Measurements from ENCODE around the gene C3orf20. TPM values are rescaled to one million over a fixed set of nuclear protein-coding genes. Genes with fewer than 3 reads are reported as not detected.
"Not testable (repeated sequence)": the region's sequence is repeated elsewhere in the genome, so short reads cannot be mapped to it uniquely, and the experiment has no call there.

C3orf20 gene
- total RNA-seq, 1 experiment from 2014 or later, result not detected

DNA sequence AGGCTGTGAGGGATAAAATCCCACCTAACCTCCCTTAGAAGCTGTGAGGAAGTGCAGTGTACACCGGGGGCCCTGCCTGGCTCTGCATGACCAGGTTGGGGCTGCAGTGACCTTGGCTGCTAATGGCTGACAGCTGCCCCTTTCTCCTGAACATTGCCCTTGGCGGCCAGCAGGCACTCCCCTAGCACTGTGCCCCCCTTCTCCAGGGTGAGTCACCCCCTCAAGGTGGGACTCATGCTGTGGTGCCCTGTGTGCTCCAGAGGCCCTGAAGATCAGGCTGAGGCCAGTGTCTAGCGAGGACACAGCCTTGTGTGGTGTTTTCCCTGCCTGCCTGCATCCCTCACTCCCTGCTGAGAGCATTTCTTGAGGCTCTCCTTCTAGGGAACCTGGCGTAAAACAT is 122.8 kb downstream of the C3orf20 start:
- DNase-seq (ENCODE audit: low read depth), result no peak

GRCh38 chr3:14798231-14798630 is 123.3 kb downstream of the C3orf20 start:
- DNase-seq (ENCODE audit: low read depth), result no peak

GRCh38 chr3:14799146-14799545 is 124.2 kb downstream of the C3orf20 start:
- DNase-seq (ENCODE audit: low read depth), result no peak

GRCh38 chr3:14801031-14801430 is 126.1 kb downstream of the C3orf20 start:
- DNase-seq (ENCODE audit: low read depth), result no peak

- DNase-seq (ENCODE audit: low read depth), result no peak
Measured at GRCh38 chr3:14801668-14802380, 126.9 kb downstream of the C3orf20 start.

GRCh38 chr3:14802381-14802731 is 127.4 kb downstream of the C3orf20 start:
- no peak for DNase-seq (ENCODE audit: low read depth)

DNA sequence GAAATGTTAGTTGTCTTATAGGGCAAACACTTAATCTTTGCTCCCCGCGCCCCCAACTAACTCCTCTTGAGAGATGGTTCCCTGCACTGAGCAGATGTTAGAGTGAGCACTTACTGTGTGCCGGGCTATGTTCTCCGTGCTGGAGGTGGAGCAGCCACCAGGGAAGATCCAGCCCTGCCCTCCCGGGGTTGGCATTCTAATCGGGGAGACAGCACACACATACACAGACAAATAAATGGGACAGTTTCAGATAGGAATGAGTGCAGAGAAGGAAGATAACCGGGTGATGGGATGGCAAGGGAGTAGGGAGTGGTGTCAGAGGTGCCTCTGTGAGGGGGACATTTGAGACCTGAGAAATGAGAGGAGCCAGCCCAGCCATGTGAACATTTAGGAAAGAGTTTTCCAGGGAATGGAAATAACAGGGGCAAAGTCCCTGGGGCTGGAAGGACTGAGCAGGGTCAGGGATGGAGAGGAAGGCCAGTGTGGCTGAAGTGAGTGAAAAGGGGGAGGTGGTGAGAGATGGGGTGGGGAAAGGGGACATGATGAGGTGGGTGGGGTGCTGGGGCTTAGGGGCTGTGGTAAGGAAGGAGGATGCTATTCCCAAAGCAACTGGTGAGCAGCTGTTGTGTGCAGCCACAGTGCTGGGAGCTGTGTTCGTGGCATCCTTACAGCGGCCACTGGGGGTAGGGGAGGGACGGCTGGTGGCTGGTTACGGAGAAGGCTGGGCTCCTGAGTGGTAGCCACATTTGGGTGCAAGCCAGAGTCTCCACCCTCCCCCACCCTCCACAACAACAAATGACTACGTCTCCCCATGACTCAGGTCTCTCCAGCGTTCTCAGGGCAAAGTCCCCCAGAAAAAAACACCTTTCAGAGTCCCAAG is 128.4 kb downstream of the C3orf20 start:
- peak; percentile 85 for DNase-seq (ENCODE audit: low read depth)

- no peak for DNase-seq (ENCODE audit: low read depth)
Measured at GRCh38 chr3:14803981-14804834, 129.3 kb downstream of the C3orf20 start.

DNA sequence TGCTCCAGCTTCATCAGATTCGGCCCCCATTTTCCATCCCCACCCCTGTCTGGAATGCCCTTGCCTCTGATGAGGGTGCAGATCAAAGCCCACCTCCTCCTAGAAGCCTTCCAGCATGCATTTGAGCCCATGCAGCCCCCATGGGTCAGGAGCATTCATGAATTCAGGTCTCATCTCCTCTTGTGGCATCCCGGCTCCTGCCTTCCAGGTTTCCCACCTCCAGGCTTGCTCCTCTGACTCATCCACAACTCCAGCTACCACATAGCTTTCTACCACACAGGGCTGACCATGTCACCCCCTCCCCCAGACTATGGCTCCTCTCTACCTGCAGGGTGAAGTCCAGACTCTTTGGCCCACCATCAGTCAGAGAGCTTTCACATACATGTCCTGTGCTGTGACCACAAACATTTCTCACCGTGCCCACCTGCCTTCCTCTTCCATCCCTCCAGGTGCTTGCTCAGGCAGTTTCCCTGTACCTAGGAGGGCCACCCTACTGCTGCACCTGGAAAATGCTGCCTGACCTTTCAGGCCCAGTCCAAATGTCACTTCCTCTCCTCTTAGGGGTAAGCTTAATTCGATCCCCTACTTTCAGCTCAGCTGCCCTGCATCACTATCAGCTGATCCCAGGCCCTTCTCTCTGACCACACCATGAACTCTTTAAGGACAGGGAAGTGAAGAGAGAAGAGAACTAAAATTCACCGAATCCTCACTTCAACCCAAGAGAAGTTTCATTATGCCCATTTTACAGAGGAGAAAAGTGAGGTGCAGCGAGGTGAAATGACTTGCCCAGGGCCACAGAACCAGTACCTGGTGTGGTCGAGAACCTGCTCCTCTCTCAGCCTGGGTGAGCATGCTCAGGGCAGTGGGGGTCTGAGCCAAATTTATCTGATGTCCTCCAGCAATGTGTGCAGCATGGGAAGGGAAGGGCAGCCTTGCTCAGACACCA is 130.2 kb downstream of the C3orf20 start:
- DNase-seq (ENCODE audit: low read depth), result peak; percentile 59

- no peak for DNase-seq (ENCODE audit: low read depth)
Measured at GRCh38 chr3:14805961-14806537, 131.1 kb downstream of the C3orf20 start.

- peak; percentile 83 for DNase-seq (ENCODE audit: low read depth)
Measured at GRCh38 chr3:14806641-14807263, 131.8 kb downstream of the C3orf20 start.

DNA sequence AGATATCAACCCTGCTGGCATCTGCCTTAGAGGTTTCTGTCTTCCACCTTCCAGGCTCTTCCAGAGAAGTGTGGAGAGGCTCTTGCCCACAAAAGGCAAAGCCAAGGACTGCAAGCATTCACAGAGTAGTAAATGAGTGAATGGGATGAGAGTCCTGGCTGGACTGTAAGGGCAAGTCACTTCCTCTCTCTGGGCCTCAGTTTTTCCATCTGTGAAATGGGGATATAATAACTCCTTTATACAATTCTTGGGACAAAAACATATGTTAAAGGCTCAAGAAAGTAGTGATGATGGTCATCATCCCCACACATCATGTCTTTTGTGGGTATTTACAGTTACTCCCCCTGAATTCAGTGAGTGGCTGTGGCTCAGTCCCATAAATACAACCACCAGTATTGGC is 133.1 kb downstream of the C3orf20 start:
- no peak for DNase-seq (ENCODE audit: low read depth)

GRCh38 chr3:14808502-14809266 is 133.7 kb downstream of the C3orf20 start:
- no peak for DNase-seq (ENCODE audit: low read depth)

DNA sequence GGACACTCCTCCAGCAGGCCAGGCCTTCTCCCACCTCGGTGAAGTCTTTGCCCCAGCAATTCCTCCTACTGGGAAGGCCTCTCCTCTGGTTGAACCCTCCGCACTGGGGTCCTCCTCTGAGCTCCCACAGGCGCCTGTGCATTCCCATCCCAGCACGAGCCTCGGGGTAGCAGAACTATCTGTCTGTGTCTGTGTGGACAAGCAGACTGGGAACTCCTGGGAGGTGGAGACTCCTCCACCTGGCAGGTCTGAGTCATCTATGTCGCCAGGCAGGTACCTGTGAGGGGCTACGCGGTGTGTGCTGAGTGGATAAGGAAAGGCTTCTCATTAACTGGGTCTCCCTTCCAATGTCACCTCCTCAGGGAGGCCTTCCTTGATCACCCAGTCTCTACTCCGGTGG is 134.7 kb downstream of the C3orf20 start:
- DNase-seq (ENCODE audit: low read depth), result not testable (repeated sequence)

DNA sequence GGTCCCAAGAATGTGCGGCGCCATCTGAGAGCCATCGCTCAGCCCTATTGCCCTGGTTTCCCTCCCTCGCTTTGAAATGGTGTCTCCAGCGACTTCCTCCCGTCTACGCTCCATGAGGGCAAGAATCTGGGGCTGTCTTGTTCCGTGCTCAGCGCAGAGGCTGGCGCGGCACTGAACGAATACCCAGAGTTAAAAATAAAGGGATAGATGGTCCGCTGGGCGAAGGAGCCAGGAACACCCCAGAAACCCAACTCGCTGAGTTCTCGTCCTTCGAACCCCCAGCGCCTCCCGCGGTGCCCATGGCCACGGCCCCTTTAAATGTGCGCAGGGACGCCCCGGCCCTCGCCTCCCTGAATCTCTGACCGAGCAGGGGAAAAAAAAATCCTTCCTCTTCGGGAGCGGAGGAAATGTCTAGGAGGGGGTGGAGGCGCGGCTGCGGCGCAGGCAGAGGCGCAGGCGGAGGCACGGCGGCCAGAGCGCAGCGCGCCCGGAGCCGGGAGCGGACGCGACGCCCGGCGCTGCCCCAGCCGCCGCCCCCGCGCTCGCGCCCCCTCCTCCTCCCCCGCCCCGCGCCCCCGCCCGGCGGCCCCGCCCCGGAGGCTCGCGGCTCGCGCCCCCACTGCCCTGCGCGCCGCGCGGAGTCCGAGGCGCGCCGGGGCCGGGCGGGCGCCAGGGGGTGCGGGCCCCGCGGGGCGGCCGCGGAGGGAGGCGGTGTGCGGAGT is 135.3 kb downstream of the C3orf20 start:
- DNase-seq (ENCODE audit: low read depth), result peak; percentile 58

DNA sequence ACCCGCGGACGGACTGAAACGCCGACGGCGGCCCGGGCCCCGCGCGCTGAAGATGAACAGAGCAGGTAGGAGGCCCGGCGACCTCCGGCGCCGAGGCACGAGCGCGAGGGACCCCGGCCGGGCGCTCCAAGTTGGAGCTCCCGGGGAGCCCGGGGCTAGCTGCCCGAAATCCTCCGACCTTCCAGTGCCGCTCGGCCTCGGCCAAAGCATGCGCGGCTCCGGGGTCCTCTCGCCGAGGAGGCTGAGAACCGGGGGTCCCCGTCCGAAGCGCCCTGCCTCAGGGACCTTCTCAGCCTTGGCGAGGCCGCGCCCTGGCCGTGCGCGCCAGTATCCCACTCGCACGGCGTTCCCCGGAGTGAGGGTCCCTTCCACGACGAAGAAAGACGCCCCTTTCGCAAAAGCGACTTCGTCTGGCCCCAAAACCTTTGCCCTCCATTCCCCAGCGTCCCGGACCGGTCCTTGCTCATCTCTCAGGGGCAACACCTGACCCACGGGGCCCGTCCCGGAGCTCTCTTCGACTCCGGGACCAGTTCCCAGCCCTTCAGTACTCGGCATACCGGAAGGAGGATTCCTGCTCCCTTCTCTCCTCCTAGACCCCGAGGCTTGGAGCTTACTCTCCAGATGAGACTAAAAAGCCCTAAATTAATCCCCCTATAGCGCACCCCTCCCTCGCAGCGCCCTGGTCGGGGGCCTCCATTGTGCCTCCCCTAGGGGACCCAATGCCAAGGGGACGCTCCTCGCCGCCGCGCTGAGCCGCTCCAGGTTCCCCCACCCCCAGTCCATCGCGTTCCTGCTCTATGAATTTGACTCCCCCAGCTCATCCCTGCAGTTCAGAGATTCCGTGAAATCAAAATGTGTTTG is 136.1 kb downstream of the C3orf20 start:
- peak; percentile 40 for DNase-seq (ENCODE audit: low read depth)

- DNase-seq (ENCODE audit: low read depth), result no peak
Measured at GRCh38 chr3:14811684-14812083, 136.7 kb downstream of the C3orf20 start.

Data from Daoy (cell line).